ENCODE measurements around the gene LGALS13. TPM values are rescaled to one million over a fixed set of nuclear protein-coding genes. Genes with fewer than 3 reads are reported as not detected.

The LGALS13 gene
- total RNA-seq, 1 donor, result not detected

GRCh38 chr19:39568604-39569003 lies 33.7 kb upstream of the LGALS13 start:
- Histone ChIP-seq H4K20me1 (ENCODE audit: insufficient read depth, low read length) (no peaks in the 10 kb centered on the region), H3K79me2 (ENCODE audit: insufficient read depth, low read length) (no peaks in the 10 kb centered on the region), H3K9me3 (ENCODE audit: low read depth, low read length) (no peaks in the 10 kb centered on the region), H3K27ac (ENCODE audit: low read depth, low read length) (no peak overlapping the region), H3K4me3 (ENCODE audit: insufficient read depth, low read length) (no peak overlapping the region), H2AFZ (ENCODE audit: low read length) (no peak overlapping the region), H3K36me3 (ENCODE audit: insufficient read depth, low read length) (no peaks in the 10 kb centered on the region), H3K4me1 (ENCODE audit: insufficient read depth, low read length) (no peaks in the 10 kb centered on the region), H3K27me3 (ENCODE audit: insufficient read depth, low read length) (no peaks in the 10 kb centered on the region), H3K4me2 (ENCODE audit: insufficient read depth, low read length) (no peak overlapping the region)
- DNase-seq (ENCODE audit: insufficient read length, low spot score, missing footprints), result no peak
- TF ChIP-seq CTCF (IDR thresholded peaks at IDR 0.05; ENCODE audit: extremely low read depth, low read depth, low read length), result no peak

DNA sequence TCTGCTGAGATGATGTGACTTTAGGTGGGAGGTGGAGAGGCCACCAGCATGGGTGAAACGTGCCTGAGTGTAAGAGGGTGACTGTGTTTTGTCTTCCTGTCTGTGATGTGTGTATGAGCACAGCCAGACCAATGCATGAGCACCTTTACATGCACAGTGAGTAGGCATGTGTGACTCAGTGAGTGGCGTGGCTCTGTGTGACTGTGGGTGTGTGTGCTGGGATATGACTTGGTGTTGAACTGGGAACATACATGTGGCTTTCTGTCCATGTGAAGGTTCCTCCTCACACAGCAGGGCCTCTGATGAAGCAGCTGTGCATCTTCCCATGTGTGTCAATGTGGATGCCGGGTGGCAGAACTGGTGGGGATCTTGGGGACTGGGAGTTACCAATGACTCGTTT lies 19.9 kb upstream of the LGALS13 start:
- Histone ChIP-seq H3K4me3 (ENCODE audit: insufficient read depth, low read length) (no peak overlapping the region), H3K27ac (ENCODE audit: low read depth, low read length) (no peak overlapping the region), H3K9me3 (ENCODE audit: low read depth, low read length) (no peaks in the 10 kb centered on the region), H2AFZ (ENCODE audit: low read length) (no peak overlapping the region), H3K4me1 (ENCODE audit: insufficient read depth, low read length) (no peaks in the 10 kb centered on the region), H3K79me2 (ENCODE audit: insufficient read depth, low read length) (no peaks in the 10 kb centered on the region), H3K4me2 (ENCODE audit: insufficient read depth, low read length) (no peak overlapping the region), H4K20me1 (ENCODE audit: insufficient read depth, low read length) (no peaks in the 10 kb centered on the region), H3K27me3 (ENCODE audit: insufficient read depth, low read length) (no peaks in the 10 kb centered on the region), H3K36me3 (ENCODE audit: insufficient read depth, low read length) (no peaks in the 10 kb centered on the region)
- no peak for TF ChIP-seq CTCF (IDR thresholded peaks at IDR 0.05; ENCODE audit: extremely low read depth, low read depth, low read length)
- DNase-seq (ENCODE audit: insufficient read length, low spot score, missing footprints), result no peak

DNA sequence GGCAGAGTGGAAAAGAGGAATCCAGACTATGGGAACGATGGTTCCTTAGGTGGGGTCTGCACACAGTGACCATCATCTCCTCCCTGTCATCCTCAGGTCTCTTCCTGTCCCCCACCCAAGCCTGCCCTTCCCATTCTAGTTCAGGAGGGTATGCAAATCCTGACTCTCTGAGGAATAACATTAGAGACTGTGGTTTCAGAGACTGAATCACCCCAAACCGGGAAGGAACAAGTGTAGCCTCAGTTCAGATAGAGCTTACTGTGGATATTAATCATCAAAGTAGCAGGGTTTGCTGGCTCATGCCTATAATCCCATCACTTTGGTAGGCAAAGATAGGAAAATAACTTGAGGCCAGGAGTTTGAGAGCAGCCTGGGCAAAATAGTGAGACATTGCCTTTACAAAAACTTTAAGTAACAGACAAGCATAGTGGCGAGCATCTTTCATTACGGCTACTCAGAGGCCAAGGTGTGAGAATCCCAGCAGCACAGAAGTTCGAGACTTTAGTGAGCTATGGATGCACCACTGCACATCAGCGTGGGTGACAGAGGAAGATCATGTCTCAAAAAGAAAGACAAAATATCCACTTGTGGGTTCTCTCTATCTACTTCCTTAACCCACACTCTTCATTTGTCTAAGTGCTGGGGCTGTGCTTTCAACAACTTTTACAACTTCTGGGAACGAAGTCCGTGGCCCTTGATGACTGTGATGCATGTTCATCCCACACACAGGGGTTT lies 19.3 kb upstream of the LGALS13 start:
- Histone ChIP-seq H4K20me1 (ENCODE audit: insufficient read depth, low read length) (no peaks in the 10 kb centered on the region), H3K27me3 (ENCODE audit: insufficient read depth, low read length) (no peaks in the 10 kb centered on the region), H3K4me1 (ENCODE audit: insufficient read depth, low read length) (no peaks in the 10 kb centered on the region), H3K36me3 (ENCODE audit: insufficient read depth, low read length) (no peaks in the 10 kb centered on the region), H3K9me3 (ENCODE audit: low read depth, low read length) (no peaks in the 10 kb centered on the region), H3K79me2 (ENCODE audit: insufficient read depth, low read length) (no peaks in the 10 kb centered on the region), H3K4me2 (ENCODE audit: insufficient read depth, low read length) (no peak overlapping the region), H3K4me3 (ENCODE audit: insufficient read depth, low read length) (no peak overlapping the region), H3K27ac (ENCODE audit: low read depth, low read length) (no peak overlapping the region), H2AFZ (ENCODE audit: low read length) (no peak overlapping the region)
- DNase-seq (ENCODE audit: insufficient read length, low spot score, missing footprints), result no peak
- TF ChIP-seq CTCF (IDR thresholded peaks at IDR 0.05; ENCODE audit: extremely low read depth, low read depth, low read length), result no peak

GRCh38 chr19:39587496-39587895 lies 14.8 kb upstream of the LGALS13 start:
- H3K27ac ChIP-seq (ENCODE audit: low read depth, low read length), result no peak overlapping the region
- TF ChIP-seq CTCF (IDR thresholded peaks at IDR 0.05; ENCODE audit: extremely low read depth, low read depth, low read length), result no peak
- no peak overlapping the region for H3K4me2 ChIP-seq (ENCODE audit: insufficient read depth, low read length)
- no peak for DNase-seq (ENCODE audit: insufficient read length, low spot score, missing footprints)
- H3K4me1 ChIP-seq (ENCODE audit: insufficient read depth, low read length), result no peaks in the 10 kb centered on the region
- H3K9me3 ChIP-seq (ENCODE audit: low read depth, low read length), result no peaks in the 10 kb centered on the region
- no peak overlapping the region for H2AFZ ChIP-seq (ENCODE audit: low read length)
- no peaks in the 10 kb centered on the region for H3K36me3 ChIP-seq (ENCODE audit: insufficient read depth, low read length)
- no peaks in the 10 kb centered on the region for H3K79me2 ChIP-seq (ENCODE audit: insufficient read depth, low read length)
- no peak overlapping the region for H3K4me3 ChIP-seq (ENCODE audit: insufficient read depth, low read length)
- no peaks in the 10 kb centered on the region for H3K27me3 ChIP-seq (ENCODE audit: insufficient read depth, low read length)
- H4K20me1 ChIP-seq (ENCODE audit: insufficient read depth, low read length), result no peaks in the 10 kb centered on the region

Measured in osteoblast (primary cell).